HG02642 (cell line): ENCODE data around the gene SLIT3.
"Not testable (repeated sequence)": the region's sequence is repeated elsewhere in the genome, so short reads cannot be mapped to it uniquely, and the experiment has no call there.

Experiments
- ATAC-seq: cut with Tn5 transposase; IDR thresholded peaks from one replicate; pipeline ENCODE4 v1.9.1; 2021; ENCODE audit warnings: mild to moderate bottlenecking; ENCODE audit not compliant: unreplicated experiment, poor library complexity

The SLIT3 gene

DNA sequence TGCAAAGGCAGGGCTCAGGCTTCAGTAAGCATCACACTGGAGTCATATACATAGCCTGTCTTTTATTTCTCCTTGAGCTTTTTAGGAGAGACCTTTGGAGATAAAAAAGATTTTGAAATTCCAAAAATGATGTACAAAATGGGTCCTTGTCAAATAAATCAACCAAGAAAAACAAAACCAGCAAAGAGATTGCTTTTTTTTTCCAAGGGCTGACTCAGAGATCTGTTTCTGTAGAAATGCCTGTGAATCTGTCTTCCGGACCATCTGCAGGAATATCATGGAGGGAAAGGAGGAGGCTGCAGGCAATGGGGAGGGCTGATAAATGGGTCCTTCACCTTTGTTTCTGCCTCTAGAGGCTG lies 77.4 kb downstream of the SLIT3 start:
- no peak for ATAC-seq

DNA sequence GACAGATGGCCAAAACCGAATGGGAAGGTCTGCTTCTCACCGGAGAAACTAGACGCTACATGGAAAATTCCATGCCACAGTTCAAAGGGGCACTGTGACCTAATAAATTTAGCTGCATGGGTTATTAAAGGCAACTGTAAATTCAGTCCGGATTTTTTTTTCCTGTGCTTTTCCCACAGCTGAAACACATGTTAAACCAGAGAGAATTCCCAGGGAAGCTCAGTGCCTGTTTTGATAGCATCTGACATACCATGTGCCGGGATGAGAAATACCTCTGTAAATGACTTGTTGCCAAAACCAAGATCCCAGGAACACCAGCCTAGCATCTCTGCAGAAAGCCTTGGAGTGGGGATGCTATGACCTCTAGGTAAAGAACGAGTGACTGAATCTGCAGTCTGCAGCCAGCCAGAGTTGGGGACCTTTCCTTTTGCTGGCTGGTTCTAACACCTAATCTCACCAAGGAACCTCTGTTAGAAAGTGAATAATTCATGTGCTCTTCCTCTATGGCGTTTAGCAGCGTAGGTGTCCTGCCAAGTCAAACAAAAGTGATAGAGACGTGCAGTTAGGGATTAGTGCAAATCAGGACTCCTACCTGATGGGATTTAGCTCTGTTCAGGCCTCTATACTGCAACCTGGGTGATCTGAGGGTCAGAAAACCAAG lies 77.9 kb downstream of the SLIT3 start:
- no peak for ATAC-seq

DNA sequence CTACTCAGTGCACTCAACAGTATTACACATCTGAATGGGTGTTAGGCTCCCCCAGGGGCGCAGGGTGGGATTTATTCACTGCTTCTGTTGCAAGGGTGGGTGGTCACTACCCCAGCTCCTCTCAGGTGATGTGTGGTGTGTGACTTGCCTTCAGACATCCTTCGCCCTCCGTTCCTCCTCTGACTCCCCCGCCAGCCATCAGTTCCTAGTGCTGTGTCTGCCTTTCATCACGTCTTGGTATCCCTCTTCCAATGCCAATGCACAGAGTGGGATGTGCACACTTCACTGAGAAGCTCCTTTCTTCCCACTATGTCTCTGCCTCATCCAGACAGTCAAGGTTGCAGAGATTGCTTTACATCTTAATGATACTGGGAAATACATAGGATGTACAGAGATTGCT lies 79.4 kb downstream of the SLIT3 start:
- no peak for ATAC-seq

DNA sequence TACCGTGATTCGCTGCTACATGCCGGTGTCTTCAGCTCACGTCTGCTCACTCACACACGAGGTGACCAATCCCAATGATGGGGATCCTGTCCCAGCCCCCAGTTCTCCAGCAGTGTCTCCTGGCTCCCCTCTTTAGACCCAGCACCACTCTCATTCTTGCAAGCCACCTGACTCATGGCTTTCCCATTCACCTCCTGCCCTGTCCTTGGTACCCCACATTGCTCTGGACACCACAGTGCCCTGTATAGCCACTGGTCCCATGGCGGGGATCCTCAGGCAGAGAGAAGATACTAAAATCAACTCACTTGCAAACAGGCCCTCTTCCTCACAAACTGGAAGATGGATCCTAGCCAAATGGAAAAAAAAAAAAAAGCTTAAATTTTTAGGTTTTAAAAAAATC lies 81.0 kb downstream of the SLIT3 start:
- no peak for ATAC-seq

DNA sequence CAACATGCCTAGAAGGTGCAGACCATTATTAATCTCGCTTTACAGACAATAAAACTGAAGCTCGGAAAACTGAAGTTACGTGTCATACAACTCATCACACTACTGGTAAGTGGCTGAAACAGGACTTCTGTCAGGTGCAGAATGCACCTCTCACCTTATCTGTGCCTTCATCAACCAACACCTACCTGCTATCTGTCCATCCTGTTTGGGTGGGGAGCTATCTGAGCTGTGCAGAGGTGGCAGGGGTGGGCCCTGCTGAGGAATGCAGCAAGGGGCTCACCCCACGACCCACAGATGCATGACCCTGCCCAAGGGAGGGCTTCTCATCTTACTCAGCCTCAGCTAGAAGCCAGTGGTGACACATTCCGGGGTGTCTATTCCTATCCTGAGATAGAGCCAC lies 81.6 kb downstream of the SLIT3 start:
- ATAC-seq, result no peak

DNA sequence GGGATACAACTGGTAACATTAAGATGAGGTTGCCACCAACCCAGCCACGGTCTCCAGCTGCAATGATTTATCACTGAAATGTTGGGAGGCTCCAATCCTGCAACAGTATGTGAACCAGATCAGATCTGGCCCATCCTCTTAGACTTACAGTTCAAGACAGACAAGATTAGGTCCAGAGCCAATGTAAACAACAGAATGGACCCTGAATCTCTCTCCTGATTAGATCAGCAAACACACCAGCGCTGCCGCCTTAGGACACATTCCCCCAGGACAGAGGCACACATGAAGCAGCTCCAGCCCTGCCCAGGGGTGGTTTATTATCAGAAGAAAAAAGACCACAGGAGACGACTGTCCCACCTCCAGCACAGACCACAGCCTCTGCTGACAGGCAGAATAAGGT lies 82.1 kb downstream of the SLIT3 start:
- ATAC-seq, result no peak

DNA sequence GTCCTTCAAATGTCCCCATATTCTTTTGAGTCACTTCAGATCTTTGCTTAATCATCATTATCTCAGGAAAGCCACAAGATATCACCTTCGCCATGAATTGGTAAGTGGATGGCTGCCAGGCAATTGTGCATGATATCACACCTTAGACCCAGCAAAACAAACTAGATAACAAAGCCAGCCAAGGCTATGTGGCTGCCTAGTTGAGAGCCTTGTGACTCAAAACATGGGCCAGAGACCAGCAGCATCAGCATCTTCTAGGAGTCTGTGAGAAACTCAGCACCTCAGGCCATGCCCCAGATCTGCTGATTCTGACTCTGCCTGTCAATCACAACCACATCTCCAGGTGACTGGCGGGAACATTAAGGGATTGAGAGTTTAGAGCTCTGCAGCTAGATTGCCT lies 82.8 kb downstream of the SLIT3 start:
- ATAC-seq, result no peak

DNA sequence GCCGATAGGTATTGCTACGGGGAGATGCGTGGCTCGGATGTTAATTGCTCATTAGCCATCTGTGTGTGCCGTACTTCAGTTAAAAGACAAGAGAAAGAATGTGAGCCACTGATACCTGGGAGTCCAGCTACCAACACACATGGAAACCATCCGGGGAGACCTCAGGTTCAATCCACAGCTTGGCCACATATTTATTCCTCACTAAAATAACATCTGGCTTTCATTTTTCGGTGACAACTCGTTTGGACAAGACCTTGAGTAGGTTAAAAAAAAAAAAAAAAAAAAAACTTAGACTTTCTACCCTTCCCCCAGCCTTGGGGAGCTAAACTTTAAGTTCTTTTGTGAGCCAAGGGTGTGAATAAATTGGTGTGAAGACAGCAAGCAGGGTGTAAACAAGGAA lies 84.1 kb downstream of the SLIT3 start:
- no peak for ATAC-seq

DNA sequence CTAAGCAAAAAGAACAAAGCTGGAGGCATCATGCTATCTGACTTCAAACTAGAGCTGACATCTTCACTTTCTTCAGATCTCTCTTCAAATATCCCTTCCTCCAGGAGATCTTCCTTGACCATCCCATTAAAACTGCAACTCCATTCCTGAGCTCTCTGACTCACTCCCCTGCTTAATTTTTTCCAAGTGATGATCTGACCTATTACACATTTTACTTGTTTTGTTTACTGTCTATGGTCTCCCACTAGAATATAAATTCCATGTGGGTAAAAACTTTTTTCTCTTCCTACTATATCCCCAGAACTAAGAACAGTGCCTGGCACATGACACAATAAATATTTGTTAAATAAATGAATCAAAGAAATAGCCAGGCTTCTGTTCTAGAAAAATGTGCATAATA lies 87.5 kb downstream of the SLIT3 start:
- ATAC-seq, result no peak

DNA sequence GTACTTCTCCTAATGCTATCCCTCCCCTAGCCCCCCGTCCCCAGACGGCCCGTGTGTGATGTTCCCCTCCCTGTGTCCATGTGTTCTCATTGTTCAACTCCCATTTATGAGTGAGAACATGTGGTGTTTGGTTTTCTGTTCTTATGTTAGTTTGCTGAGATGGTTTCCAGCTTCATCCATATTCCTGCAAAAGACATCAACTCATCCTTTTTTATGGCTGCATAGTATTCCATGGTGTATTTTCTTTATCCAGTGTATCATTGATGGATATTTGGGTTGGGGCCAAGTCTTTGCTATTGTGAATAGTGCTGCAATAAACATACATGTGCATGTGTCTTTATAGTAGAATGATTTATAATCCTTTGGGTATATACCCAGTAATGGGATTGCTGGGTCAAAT lies 89.2 kb downstream of the SLIT3 start:
- ATAC-seq, result not testable (repeated sequence)

DNA sequence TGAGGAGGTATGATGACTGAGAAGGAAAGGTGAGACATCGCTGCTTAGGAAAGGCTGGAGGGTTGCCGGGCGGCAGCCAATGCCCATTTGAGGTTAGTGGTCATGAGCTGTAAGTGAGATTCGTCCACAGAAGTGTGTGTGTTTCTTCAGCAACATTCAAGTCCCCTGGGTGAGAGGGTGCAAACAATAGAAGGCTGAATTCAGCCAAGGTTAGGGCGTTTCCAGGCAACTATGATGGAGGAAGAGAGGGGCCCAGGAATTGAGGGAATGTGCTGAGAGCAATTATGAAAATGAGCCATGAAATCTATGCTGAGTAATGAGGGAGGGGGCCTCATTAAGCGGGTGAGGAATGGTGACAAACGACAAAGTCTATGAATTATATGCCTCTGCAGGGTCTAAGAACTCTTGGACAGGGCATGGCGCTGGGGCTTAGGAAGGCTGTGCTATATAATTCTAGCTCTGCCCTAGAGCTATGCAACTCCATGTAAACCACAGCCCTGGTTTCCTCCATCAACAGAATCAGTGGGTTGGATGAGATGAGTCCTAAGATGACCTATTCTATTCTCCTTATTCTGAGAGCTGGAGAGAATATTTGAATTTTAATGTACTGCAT lies 96.0 kb downstream of the SLIT3 start:
- ATAC-seq, result no peak

DNA sequence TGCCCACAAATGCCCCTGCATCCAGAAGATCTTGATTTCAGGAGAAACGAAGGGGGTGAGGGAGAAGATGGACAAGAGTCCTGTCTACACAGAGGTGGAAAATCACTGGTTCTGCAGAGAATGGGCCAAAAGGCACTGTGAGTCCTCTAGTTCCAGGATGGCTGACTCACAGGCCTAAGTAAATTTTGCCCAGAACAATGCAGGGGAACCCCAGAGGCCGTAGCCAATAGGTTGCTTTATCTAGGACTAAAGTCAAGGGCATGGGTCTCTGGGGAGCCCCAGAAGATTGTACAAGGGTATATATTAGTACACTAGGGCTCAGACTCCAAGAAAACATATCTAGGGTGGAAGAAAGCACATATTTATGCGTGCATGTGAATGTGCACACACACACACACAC lies 98.0 kb downstream of the SLIT3 start:
- ATAC-seq, result no peak

DNA sequence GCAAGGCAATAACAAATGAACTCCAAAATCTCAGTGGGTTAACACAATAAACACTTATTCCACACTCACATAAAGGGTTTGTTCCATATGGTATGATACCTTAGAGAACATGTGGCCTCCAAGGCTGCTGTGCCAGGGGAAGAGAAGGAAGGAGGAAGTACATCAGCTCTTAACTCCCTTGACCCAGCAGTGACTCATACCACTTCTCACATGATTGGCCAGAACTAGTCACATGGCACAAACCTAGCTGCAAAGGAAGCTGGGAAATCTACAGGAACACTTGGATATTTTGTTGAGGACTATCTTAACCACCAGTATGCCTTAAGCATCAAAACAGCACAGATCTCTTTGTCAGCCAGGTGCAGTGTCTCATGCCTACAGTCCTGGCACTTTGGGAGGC lies 99.3 kb downstream of the SLIT3 start:
- ATAC-seq, result no peak

DNA sequence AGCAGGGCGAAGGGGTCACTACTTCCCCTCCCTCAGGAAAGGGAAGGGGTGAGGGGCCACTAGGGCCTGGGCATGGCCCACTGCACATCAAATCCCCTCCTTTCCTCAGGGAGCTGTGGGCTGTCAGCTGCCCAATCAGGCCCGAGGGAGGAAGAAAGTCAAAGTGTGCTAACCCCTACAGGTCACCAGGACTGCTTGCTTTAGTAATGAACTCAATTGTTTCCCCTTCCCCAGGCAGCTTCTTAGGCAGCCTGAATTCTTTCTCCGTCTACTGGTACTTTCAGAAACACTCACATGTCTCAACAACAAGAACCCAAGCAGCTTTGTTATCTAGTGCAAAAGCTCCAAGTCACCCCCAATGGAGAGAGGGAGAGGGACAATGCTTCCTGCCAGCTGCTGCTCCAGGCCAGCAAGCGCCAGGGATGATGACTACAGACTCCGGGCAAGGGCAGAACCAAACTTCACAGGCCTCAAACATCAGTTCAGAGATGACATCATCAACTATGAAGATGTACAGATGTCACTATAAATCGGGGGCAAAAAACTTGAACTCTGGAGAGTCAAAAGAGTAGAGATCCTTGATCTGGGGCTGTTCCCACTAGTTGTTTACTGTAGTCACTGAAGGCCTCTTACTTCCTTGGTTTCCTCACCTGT lies 100.7 kb downstream of the SLIT3 start:
- ATAC-seq, result no peak

DNA sequence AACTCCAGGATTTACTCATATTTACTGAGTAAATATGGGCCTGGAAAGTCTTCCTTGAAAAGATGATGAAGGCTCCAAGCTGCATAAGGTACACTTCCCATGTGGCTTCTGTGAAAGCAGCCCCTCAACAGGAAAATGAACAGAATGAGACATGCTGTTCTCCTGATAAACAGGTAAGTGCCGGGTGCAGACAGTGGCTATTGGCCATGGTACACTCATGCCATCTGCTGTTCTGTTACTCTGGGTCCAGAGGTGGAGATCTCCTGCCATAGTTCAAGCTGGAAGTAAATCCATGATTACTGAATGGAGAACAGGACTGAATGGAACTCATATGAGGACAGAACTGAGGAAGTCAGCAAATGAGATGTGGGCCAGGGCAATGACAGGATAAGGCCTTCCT lies 103.6 kb downstream of the SLIT3 start:
- ATAC-seq, result no peak

DNA sequence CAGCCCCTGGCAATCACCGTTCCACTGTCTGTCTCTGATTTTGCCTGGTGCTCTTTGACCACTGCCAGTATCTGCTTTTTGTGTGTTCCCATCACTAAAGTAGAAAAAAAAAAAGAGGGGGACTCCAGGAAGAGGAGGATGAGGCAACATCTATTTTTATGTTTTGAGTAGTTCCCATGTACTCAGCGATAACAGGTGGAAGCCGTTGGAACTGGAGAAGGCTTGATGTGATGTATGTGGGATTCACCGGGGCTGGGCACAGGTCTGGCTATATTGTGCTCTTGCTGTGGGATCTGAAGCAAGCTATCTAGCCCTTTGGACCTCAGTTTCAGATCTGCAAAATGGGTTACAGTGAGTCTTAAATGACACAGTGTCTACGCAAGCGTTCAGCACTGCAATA lies 104.9 kb downstream of the SLIT3 start:
- no peak for ATAC-seq

DNA sequence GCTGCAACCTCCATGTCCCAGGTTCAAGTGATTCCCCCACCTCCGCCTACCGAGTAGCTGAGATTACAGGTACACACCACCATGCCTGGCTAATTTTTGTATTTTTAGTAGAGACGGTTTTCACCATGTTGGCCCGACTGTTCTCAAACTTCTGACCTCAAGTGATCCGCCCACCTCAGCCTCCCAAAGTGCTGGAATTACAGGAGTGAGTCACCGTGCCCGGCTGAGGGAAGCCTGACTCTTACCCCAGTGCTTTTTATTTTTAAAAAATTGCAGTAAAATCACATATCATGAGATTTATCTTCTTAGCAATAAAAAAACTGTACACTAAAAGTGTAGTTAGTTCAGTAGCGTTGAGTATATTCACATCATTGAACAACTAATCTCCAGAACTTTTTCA lies 105.3 kb downstream of the SLIT3 start:
- no peak for ATAC-seq

DNA sequence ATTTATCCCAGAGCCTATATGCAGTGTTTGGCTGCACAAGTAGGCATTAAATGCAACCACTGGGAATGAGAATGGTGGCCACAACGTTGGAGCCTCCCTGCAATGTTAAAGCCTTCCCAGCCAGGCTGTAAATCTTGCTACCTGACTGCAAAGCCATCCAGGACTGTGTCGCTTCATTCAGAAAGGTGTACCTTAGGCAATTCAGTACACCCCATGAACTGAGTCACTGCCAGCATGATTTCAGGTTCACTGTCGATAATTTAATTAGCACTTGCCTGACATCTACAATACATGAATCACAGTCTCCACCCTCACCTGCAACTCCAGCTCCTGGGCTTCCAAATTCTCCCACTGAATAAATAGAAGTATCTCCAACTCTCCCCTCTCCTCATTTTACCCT lies 108.4 kb downstream of the SLIT3 start:
- no peak for ATAC-seq

DNA sequence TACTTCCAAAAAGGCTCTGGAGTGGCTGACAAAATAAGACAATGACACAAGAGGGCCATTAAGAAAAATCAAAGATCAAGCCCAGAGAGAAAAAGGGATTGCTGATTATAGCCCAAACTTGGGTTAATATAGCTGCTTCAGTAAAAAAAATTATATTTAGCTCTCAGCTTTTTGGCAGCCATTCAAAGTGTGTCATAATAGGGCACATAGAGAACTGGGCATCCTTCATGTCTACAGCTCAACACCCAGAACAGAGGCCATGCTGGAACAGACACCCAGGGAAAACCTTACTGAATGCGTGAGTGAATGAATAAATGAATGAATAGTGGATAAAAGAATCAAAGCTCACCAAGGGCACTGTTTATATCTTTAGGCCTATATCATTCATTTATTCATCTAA lies 110.1 kb downstream of the SLIT3 start:
- ATAC-seq, result no peak

DNA sequence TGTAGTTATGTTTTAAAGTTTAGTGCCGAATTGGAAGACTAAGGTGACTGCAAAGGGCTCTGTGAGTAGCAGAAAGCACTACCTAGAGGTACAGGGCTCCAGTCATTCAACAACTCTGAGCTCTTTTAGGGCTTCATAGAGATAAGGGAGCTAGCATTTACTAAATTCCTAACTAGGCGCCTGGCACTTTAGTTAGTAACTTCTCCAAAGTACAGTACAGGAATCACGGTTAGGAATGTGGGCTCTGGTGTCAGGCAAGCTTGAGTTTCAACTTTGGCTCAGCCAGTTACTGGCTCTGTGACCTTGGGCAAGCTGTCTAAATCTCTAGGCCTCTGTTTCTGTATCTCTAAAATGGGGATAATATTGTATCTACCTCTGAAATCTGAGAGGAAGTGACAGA lies 115.3 kb downstream of the SLIT3 start:
- no peak for ATAC-seq

DNA sequence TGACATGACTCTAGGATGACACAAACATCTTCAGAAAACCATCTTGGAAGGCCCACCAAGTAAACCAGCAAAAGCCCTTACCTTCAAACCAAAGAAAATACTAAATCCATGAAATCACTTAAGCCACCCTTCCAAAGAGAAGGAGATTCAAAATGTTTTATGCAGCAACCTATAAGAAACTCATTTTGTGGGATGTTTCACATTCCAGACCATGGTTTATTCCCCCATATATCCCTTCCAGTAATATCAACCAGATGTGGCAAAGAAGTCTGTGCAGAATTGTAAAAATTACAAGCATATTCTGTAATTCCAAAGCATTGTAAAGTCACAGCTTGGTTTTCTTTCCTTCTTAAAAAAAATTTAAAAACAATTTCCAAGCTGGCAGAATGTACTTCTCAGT lies 117.4 kb downstream of the SLIT3 start:
- ATAC-seq, result no peak

DNA sequence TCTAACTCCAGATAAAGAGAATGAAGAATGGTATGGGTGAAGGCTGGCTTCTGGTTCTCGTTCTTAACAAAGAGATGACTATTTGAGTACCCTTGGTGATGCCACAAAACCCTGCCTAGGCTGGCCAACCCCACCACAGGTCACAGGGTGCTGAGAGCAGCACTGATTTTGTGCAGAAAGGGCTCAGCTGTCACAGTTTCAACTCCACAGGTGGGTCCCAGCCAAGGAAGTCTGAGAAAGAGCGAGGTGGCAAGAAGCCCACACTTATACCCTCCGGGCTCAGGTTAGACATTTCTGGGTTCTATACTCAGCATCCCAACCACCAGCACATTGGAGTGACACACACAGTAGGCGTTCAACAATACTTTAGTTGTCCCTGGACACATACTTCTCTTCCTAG lies 118.1 kb downstream of the SLIT3 start:
- ATAC-seq, result no peak
